MM.1S (cell line): Measurements from ENCODE around the gene KIAA0040.

ENCODE experiments used
- EZH2 ChIP-seq: fragments of 300-600 bp; sonication (generic); optimal IDR thresholded peaks from 2 replicates; pipeline ENCODE3; 2017; ENCODE audit warnings: low read depth, mild to moderate bottlenecking, antibody characterized with exemption, low read length, mixed read lengths
- EZH2phosphoT487 ChIP-seq: fragments of 300-600 bp; sonication (generic); IDR thresholded peaks from 2 replicates; pipeline ENCODE4 v1.6.1; 2018; ENCODE audit warnings: antibody characterized with exemption, low read length
- TF ChIP-seq, protein P1 (sequence below): fragments of 300-600 bp; sonication (generic); IDR thresholded peaks from 2 replicates; pipeline ENCODE4 v1.5.1; 2016; ENCODE audit warnings: antibody characterized with exemption, low read length, mixed read lengths

DNA sequence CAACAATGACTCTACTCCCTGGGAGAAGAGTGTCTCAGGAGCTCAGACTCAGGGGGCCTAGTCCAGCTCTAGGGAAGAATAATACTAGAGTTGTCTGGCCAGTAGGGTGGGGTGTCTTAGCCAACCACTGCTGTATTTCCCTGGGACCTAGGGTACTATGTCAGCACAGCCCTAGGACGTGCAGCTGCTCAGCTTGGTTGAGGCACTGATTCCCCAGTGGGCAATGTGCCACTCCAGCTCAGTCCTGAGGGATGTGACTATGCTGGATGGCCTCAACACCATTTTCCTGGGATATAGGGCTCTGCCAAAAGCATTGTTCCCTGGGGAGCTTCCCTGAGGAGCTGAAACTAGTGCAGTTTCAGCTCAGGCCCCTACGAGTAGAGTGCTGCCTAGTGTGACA lies 77.6 kb downstream of the KIAA0040 start:
- TF ChIP-seq, protein P1, sequence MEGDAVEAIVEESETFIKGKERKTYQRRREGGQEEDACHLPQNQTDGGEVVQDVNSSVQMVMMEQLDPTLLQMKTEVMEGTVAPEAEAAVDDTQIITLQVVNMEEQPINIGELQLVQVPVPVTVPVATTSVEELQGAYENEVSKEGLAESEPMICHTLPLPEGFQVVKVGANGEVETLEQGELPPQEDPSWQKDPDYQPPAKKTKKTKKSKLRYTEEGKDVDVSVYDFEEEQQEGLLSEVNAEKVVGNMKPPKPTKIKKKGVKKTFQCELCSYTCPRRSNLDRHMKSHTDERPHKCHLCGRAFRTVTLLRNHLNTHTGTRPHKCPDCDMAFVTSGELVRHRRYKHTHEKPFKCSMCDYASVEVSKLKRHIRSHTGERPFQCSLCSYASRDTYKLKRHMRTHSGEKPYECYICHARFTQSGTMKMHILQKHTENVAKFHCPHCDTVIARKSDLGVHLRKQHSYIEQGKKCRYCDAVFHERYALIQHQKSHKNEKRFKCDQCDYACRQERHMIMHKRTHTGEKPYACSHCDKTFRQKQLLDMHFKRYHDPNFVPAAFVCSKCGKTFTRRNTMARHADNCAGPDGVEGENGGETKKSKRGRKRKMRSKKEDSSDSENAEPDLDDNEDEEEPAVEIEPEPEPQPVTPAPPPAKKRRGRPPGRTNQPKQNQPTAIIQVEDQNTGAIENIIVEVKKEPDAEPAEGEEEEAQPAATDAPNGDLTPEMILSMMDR, result no peak
- TF ChIP-seq EZH2, result no peak
- no peak for TF ChIP-seq EZH2phosphoT487
